Esophagus squamous epithelium (tissue), 4 donors: ENCODE measurements around the gene TSEN54.

Experiments
- POLR2A ChIP-seq, 4 donors: fragments of 450-650 bp; IDR thresholded peaks; one replicate each; pipeline ENCODE4 v1.6.1; 2017; ENCODE audit warnings: antibody characterized with exemption in 4 of 4, mild to moderate bottlenecking in 4 of 4, moderate library complexity in 3 of 4
- TF ChIP-seq, protein P1 (sequence below), 6 experiments: fragments of 450-650 bp in 4 of 6; fragments of 200-600 bp in 2 of 6; sonication (generic) in 2 of 6; IDR thresholded peaks; one replicate each; pipeline ENCODE4 v1.5.1; 2016 to 2019; ENCODE audit warnings: antibody characterized with exemption in 6 of 6, mild to moderate bottlenecking in 4 of 6, moderate library complexity in 4 of 6

- TF ChIP-seq, protein P1, sequence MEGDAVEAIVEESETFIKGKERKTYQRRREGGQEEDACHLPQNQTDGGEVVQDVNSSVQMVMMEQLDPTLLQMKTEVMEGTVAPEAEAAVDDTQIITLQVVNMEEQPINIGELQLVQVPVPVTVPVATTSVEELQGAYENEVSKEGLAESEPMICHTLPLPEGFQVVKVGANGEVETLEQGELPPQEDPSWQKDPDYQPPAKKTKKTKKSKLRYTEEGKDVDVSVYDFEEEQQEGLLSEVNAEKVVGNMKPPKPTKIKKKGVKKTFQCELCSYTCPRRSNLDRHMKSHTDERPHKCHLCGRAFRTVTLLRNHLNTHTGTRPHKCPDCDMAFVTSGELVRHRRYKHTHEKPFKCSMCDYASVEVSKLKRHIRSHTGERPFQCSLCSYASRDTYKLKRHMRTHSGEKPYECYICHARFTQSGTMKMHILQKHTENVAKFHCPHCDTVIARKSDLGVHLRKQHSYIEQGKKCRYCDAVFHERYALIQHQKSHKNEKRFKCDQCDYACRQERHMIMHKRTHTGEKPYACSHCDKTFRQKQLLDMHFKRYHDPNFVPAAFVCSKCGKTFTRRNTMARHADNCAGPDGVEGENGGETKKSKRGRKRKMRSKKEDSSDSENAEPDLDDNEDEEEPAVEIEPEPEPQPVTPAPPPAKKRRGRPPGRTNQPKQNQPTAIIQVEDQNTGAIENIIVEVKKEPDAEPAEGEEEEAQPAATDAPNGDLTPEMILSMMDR (IDR thresholded peaks at IDR 0.05): no peak
- no peak for TF ChIP-seq POLR2A (IDR thresholded peaks at IDR 0.05)
Measured at GRCh38 chr17:75559958-75560533, 43.7 kb downstream of the TSEN54 start.
